ENCODE results near the gene FOXD2.

DNA sequence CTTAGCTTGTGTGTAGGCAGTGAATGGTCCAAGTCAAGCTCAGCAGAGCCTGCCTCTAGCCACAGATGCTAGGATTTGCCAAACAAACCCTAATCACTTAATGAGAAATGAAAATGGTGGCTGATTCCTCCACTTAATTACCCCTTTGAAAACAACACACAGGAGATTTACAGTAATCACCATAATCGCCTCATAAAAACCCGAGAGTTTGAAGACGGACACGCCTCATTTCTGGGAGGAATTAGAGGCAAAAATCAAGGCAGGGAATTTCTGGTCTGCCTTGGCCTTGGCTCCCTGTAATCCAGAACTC lies 38.0 kb upstream of the FOXD2 start:
- TF ChIP-seq, protein P1, sequence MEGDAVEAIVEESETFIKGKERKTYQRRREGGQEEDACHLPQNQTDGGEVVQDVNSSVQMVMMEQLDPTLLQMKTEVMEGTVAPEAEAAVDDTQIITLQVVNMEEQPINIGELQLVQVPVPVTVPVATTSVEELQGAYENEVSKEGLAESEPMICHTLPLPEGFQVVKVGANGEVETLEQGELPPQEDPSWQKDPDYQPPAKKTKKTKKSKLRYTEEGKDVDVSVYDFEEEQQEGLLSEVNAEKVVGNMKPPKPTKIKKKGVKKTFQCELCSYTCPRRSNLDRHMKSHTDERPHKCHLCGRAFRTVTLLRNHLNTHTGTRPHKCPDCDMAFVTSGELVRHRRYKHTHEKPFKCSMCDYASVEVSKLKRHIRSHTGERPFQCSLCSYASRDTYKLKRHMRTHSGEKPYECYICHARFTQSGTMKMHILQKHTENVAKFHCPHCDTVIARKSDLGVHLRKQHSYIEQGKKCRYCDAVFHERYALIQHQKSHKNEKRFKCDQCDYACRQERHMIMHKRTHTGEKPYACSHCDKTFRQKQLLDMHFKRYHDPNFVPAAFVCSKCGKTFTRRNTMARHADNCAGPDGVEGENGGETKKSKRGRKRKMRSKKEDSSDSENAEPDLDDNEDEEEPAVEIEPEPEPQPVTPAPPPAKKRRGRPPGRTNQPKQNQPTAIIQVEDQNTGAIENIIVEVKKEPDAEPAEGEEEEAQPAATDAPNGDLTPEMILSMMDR (IDR thresholded peaks at IDR 0.05), result no peak
- TF ChIP-seq ZFX (IDR thresholded peaks at IDR 0.05; ENCODE audit: borderline replicate concordance), result no peak
